Suprapubic skin (tissue), 4 donors: ENCODE results near the gene SPOCK1. TPM values are rescaled to one million over a fixed set of nuclear protein-coding genes. Genes with fewer than 3 reads are reported as not detected.

ENCODE experiments used
- DNase-seq, 2 donors: peaks; one replicate each; pipeline ENCODE4 v3.0.0-alpha.2; 2019; ENCODE audit warnings: low spot score in 2 of 2
- H3K27ac ChIP-seq: fragments of 200-600 bp; sonication (generic); one replicate; pipeline ENCODE4 v1.5.1; 2019
- H3K27me3 ChIP-seq: fragments of 200-600 bp; sonication (generic); one replicate; pipeline ENCODE4 v1.5.1; 2019
- H3K36me3 ChIP-seq: fragments of 200-600 bp; sonication (generic); one replicate; pipeline ENCODE4 v1.5.1; 2019
- H3K4me1 ChIP-seq: fragments of 200-600 bp; sonication (generic); one replicate; pipeline ENCODE4 v1.5.1; 2019
- H3K4me3 ChIP-seq: fragments of 200-600 bp; sonication (generic); one replicate; pipeline ENCODE4 v1.5.1; 2019; ENCODE audit warnings: mild to moderate bottlenecking
- H3K9me3 ChIP-seq: fragments of 200-600 bp; sonication (generic); one replicate; pipeline ENCODE4 v1.5.1; 2019
- EP300 ChIP-seq: sonication (generic); formaldehyde crosslinking; IDR thresholded peaks from one replicate; pipeline ENCODE4 v1.6.1; 2017; ENCODE audit warnings: antibody characterized with exemption
- POLR2A ChIP-seq, 2 donors: fragments of 450-650 bp; IDR thresholded peaks; one replicate each; pipeline ENCODE4 v1.6.1; 2017; ENCODE audit warnings: antibody characterized with exemption in 2 of 2, mild to moderate bottlenecking in 2 of 2, moderate library complexity in 2 of 2
- POLR2AphosphoS5 ChIP-seq, 3 donors: sonication (generic); formaldehyde crosslinking; IDR thresholded peaks; one replicate each; pipeline ENCODE4 v1.6.1; 2017; ENCODE audit warnings: antibody characterized with exemption in 3 of 3
- WGBS: methylation state at CpG from one replicate; pipeline ENCODE4 v1.1.5; 2018; 5-methylcytosine and 5-hydroxymethylcytosine counted together
- total RNA-seq, 4 donors: library from RNA; depleted of rRNA; stranded (reverse); fragments of >200 nt; gene quantifications; one replicate each; pipeline ENCODE4 v1.1.0, GENCODE V29; 2016
- TF ChIP-seq, protein P1 (sequence below), 2 donors: fragments of 200-600 bp in 1 of 2; fragments of 450-650 bp in 1 of 2; sonication (generic) in 1 of 2; IDR thresholded peaks; one replicate each; pipeline ENCODE4 v1.5.1; 2016 to 2019; ENCODE audit warnings: antibody characterized with exemption in 2 of 2, mild to moderate bottlenecking in 1 of 2, moderate library complexity in 1 of 2

Gene SPOCK1
- total RNA-seq, 4 donors from 2014 or later, result 3.9 to 11.6 (median 5.4) TPM

- Histone ChIP-seq H3K27me3 (no peaks in the 10 kb centered on the region), H3K27ac (no peak overlapping the region), H3K4me3 (no peak overlapping the region), H3K36me3 (no peaks in the 10 kb centered on the region), H3K4me1 (no peaks in the 10 kb centered on the region), H3K9me3 (no peaks in the 10 kb centered on the region)
- no peak for DNase-seq
- 90% methylated on average over 15 of the region's 15 CpGs for WGBS
- TF ChIP-seq EP300 (no peak), POLR2A (IDR thresholded peaks at IDR 0.05) (no peak), POLR2AphosphoS5 (IDR thresholded peaks at IDR 0.05) (no peak)
- TF ChIP-seq, protein P1, sequence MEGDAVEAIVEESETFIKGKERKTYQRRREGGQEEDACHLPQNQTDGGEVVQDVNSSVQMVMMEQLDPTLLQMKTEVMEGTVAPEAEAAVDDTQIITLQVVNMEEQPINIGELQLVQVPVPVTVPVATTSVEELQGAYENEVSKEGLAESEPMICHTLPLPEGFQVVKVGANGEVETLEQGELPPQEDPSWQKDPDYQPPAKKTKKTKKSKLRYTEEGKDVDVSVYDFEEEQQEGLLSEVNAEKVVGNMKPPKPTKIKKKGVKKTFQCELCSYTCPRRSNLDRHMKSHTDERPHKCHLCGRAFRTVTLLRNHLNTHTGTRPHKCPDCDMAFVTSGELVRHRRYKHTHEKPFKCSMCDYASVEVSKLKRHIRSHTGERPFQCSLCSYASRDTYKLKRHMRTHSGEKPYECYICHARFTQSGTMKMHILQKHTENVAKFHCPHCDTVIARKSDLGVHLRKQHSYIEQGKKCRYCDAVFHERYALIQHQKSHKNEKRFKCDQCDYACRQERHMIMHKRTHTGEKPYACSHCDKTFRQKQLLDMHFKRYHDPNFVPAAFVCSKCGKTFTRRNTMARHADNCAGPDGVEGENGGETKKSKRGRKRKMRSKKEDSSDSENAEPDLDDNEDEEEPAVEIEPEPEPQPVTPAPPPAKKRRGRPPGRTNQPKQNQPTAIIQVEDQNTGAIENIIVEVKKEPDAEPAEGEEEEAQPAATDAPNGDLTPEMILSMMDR (IDR thresholded peaks at IDR 0.05), result no peak
These were observed 128.7 kb downstream of the SPOCK1 start for GRCh38 chr5:137370096-137371071.

DNA sequence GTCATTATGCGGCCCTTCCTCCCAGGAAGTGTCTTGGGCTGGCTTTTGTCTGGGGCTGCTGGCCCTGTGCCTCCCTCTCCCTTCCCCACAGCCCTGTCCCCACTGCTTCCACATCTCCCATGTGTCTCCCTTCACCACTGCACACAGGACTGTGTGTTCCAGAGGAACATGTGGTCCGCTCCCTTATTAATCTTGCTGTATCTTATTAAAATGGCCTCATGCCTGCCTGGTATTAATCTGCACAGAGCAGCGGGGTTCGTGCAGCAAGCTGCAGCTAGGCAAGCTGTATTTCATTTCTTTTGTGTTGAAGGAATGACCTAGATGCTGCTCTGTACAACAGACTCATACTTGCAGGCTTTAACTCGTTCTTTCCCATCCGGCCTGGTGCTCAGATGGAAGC lies 130.5 kb downstream of the SPOCK1 start:
- Histone ChIP-seq H3K9me3 (no peaks in the 10 kb centered on the region), H3K36me3 (no peaks in the 10 kb centered on the region), H3K4me3 (no peak overlapping the region), H3K27me3 (no peaks in the 10 kb centered on the region), H3K4me1 (no peaks in the 10 kb centered on the region), H3K27ac (no peak overlapping the region)
- no peak for DNase-seq
- 82% methylated on average over 6 of the region's 6 CpGs for WGBS
- TF ChIP-seq EP300, result no peak
- no peak for TF ChIP-seq POLR2A (IDR thresholded peaks at IDR 0.05)
- TF ChIP-seq, protein P1 (IDR thresholded peaks at IDR 0.05), result no peak
- no peak for TF ChIP-seq POLR2AphosphoS5 (IDR thresholded peaks at IDR 0.05)

DNA sequence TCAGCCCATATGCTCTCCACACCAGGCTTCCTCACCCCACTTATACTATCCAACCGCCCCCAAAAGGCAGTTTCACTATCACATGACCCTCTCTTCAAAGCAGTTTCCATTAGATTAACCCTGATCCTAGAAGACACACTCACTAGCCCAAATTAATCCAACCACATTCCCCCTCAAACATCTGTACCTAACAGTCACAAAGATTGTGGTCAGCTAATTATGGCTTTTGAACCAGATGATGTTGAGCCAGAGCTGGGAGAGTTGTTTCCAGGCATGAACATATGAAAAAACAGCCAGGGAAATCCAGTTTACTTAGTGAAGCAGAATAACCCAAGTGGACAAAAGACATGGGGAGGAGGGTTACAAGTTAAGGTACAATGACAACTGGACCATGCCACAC lies 131.2 kb downstream of the SPOCK1 start:
- 100% methylated on average over 1 of the region's 1 CpG for WGBS
- Histone ChIP-seq H3K4me1 (no peaks in the 10 kb centered on the region), H3K36me3 (no peaks in the 10 kb centered on the region), H3K27ac (no peak overlapping the region), H3K27me3 (no peaks in the 10 kb centered on the region), H3K4me3 (no peak overlapping the region), H3K9me3 (no peaks in the 10 kb centered on the region)
- TF ChIP-seq POLR2A (IDR thresholded peaks at IDR 0.05), result no peak
- no peak for TF ChIP-seq POLR2AphosphoS5 (IDR thresholded peaks at IDR 0.05)
- TF ChIP-seq, protein P1 (IDR thresholded peaks at IDR 0.05), result no peak
- no peak for TF ChIP-seq EP300
- no peak for DNase-seq

- no peak for TF ChIP-seq POLR2AphosphoS5 (IDR thresholded peaks at IDR 0.05)
These were observed 132.6 kb downstream of the SPOCK1 start for GRCh38 chr5:137366526-137366925.

GRCh38 chr5:137365126-137365865 lies 133.8 kb downstream of the SPOCK1 start:
- no peak overlapping the region for H3K27ac ChIP-seq
- TF ChIP-seq, protein P1 (IDR thresholded peaks at IDR 0.05), result no peak
- no peak for TF ChIP-seq EP300
- no peak for TF ChIP-seq POLR2A (IDR thresholded peaks at IDR 0.05)
- no peak for TF ChIP-seq POLR2AphosphoS5 (IDR thresholded peaks at IDR 0.05)
- H3K4me1 ChIP-seq, result no peaks in the 10 kb centered on the region
- H3K36me3 ChIP-seq, result no peaks in the 10 kb centered on the region
- H3K4me3 ChIP-seq, result no peak overlapping the region
- DNase-seq, result no peak
- H3K9me3 ChIP-seq, result no peaks in the 10 kb centered on the region
- 41% methylated on average over 3 of the region's 3 CpGs for WGBS
- H3K27me3 ChIP-seq, result no peaks in the 10 kb centered on the region

More at GRCh38 chr5:137366526-137366925, 132.6 kb downstream of the SPOCK1 start:
- DNase-seq, result no peak
- WGBS, result 44% methylated on average over 3 of the region's 3 CpGs
- no peaks in the 10 kb centered on the region for H3K4me1 ChIP-seq
- no peaks in the 10 kb centered on the region for H3K27me3 ChIP-seq
- H3K36me3 ChIP-seq, result no peaks in the 10 kb centered on the region
- no peak overlapping the region for H3K4me3 ChIP-seq
- no peaks in the 10 kb centered on the region for H3K9me3 ChIP-seq
- no peak overlapping the region for H3K27ac ChIP-seq
